SK-N-SH (cell line): ENCODE results near the gene CREB3L1. TPM values are rescaled to one million over a fixed set of nuclear protein-coding genes. Genes with fewer than 3 reads are reported as not detected.

Experiments used
- CTCF ChIA-PET: fragments of 300-600, 350-600 bp; formaldehyde crosslinking; extraction: SDS; loops from one replicate; lab custom pipeline; 2021; lab: Yijun Ruan, JAX
- POLR2A ChIA-PET: fragments of 350-600 bp; sonication (Branson Sonifier 250); formaldehyde crosslinking; extraction: SDS; loops from one replicate; lab custom pipeline; 2020; ENCODE audit warnings: antibody characterized with exemption, inconsistent platforms; lab: Yijun Ruan, JAX
- DNase-seq: peaks from one replicate; pipeline ENCODE4 v3.0.0; 2012
- H2AFZ ChIP-seq: fragments of 200-600 bp; sonication (generic); 2 replicates; pipeline ENCODE4 v1.8.1; 2016; ENCODE audit warnings: antibody characterized with exemption, mild to moderate bottlenecking, low read depth
- H3F3A ChIP-seq: fragments of 200-600 bp; sonication (generic); replicated peaks from 2 replicates; pipeline ENCODE3; 2016; ENCODE audit warnings: antibody characterized with exemption, mild to moderate bottlenecking; ENCODE audit not compliant: insufficient read depth
- H3K27ac ChIP-seq, 2 experiments: fragments of 200-500 bp in 1 of 2; fragments of 200-600 bp in 1 of 2; sonication (Bioruptor generic) in 1 of 2; sonication (generic), shearing (Covaris generic) in 1 of 2; 2 replicates each; pipeline versions ENCODE4 v1.5.1 to v1.6.1; 2014 to 2016; ENCODE audit warnings: low read depth in 2 of 2, inconsistent platforms in 1 of 2, low read length in 1 of 2, mild to moderate bottlenecking in 1 of 2, mixed read lengths in 1 of 2
- H3K27me3 ChIP-seq: fragments of 200-600 bp; sonication (generic), shearing (Covaris generic); 2 replicates; pipeline ENCODE4 v1.6.1; 2016; ENCODE audit warnings: mixed run types; ENCODE audit not compliant: insufficient read depth
- H3K36me3 ChIP-seq, 2 experiments: fragments of 200-500 bp in 1 of 2; fragments of 200-600 bp in 1 of 2; sonication (Bioruptor generic) in 1 of 2; sonication (generic) in 1 of 2; replicated peaks in 1 of 2; 2 replicates each; pipeline versions ENCODE3 to v1.5.1; 2014 to 2016; ENCODE audit warnings: low read length in 1 of 2, mild to moderate bottlenecking in 1 of 2; ENCODE audit not compliant: insufficient read depth in 2 of 2, control insufficient read depth in 1 of 2
- H3K4me1 ChIP-seq, 2 experiments: fragments of 200-500 bp in 1 of 2; fragments of 200-600 bp in 1 of 2; sonication (Bioruptor generic) in 1 of 2; sonication (generic), shearing (Covaris generic) in 1 of 2; 2 replicates each; pipeline versions ENCODE4 v1.5.1 to v1.6.1; 2014 to 2016; ENCODE audit warnings: low read depth in 1 of 2, low read length in 1 of 2, mixed run types in 1 of 2; ENCODE audit not compliant: insufficient read depth in 2 of 2, control insufficient read depth in 1 of 2
- H3K4me2 ChIP-seq: fragments of 200-600 bp; sonication (generic), shearing (Covaris generic); 2 replicates; pipeline ENCODE4 v1.6.1; 2017; ENCODE audit warnings: mixed run types
- H3K4me3 ChIP-seq, 2 experiments: fragments of 200-500 bp in 1 of 2; fragments of 200-600 bp in 1 of 2; sonication (Bioruptor generic) in 1 of 2; sonication (generic), shearing (Covaris generic) in 1 of 2; 2 replicates each; pipeline versions ENCODE4 v1.5.1 to v1.8.1; 2014 to 2016; ENCODE audit warnings: low read depth in 2 of 2, inconsistent platforms in 1 of 2, low read length in 1 of 2, mild to moderate bottlenecking in 1 of 2, mixed read lengths in 1 of 2, moderate library complexity in 1 of 2
- H3K79me2 ChIP-seq: fragments of 200-600 bp; sonication (generic); 2 replicates; pipeline ENCODE4 v1.8.1; 2017; ENCODE audit warnings: mild to moderate bottlenecking; ENCODE audit not compliant: insufficient read depth
- H3K9ac ChIP-seq: fragments of 200-600 bp; sonication (generic); 2 replicates; pipeline ENCODE4 v1.6.1; 2017; ENCODE audit warnings: mixed run types
- H3K9me2 ChIP-seq: fragments of 200-600 bp; sonication (generic); 2 replicates; pipeline ENCODE4 v1.6.1; 2017; ENCODE audit warnings: mixed run types
- H3K9me3 ChIP-seq: fragments of 200-600 bp; sonication (generic); 2 replicates; pipeline ENCODE4 v1.6.1; 2017; ENCODE audit warnings: mixed run types, mild to moderate bottlenecking, moderate library complexity
- H4K20me1 ChIP-seq: fragments of 200-600 bp; sonication (generic); 2 replicates; pipeline ENCODE4 v1.6.1; 2017; ENCODE audit warnings: mild to moderate bottlenecking, mixed run types; ENCODE audit not compliant: insufficient read depth
- ELF1 ChIP-seq: IDR thresholded peaks from 2 replicates; pipeline ENCODE4 v1.4.0; 2012
- FOSL2 ChIP-seq: IDR thresholded peaks from 2 replicates; pipeline ENCODE4 v1.4.0; 2012; ENCODE audit warnings: low read depth, mild to moderate bottlenecking, moderate library complexity, borderline replicate concordance
- FOXJ3 ChIP-seq: sonication (generic); formaldehyde crosslinking; IDR thresholded peaks from 2 replicates; pipeline ENCODE4 v1.5.1; 2020; ENCODE audit warnings: mild to moderate bottlenecking, missing genetic modification reagents
- FOXM1 ChIP-seq: IDR thresholded peaks from 2 replicates; pipeline ENCODE4 v1.4.0; 2012; ENCODE audit warnings: low read depth, mild to moderate bottlenecking
- PBX3 ChIP-seq: IDR thresholded peaks from 2 replicates; pipeline ENCODE4; 2012
- POLR2AphosphoS5 ChIP-seq: IDR thresholded peaks from 2 replicates; pipeline ENCODE4 v1.6.1; 2012; ENCODE audit warnings: low read depth, low read length
- RXRA ChIP-seq: IDR thresholded peaks from 2 replicates; pipeline ENCODE4 v1.4.0; 2012; ENCODE audit warnings: low read depth, mild to moderate bottlenecking, borderline replicate concordance
- SIN3A ChIP-seq: IDR thresholded peaks from 2 replicates; pipeline ENCODE4 v1.6.1; 2012; ENCODE audit warnings: low read depth, mild to moderate bottlenecking, low read length, moderate library complexity, borderline replicate concordance
- TAF1 ChIP-seq: IDR thresholded peaks from 2 replicates; pipeline ENCODE4 v1.6.1; 2012; ENCODE audit warnings: low read depth, mild to moderate bottlenecking, low read length, moderate library complexity, borderline replicate concordance
- YY1 ChIP-seq: IDR thresholded peaks from 2 replicates; pipeline ENCODE4 v1.4.0; 2012; ENCODE audit warnings: low read depth, mild to moderate bottlenecking
- WGBS: methylation state at CpG from one replicate; pipeline ENCODE4 v1.1.6; 2017; ENCODE audit warnings: low lambda C conversion rate; 5-methylcytosine and 5-hydroxymethylcytosine counted together
- polyA plus RNA-seq, 3 experiments: library from polyadenylated mRNA; depleted of rRNA; stranded (reverse); fragments of >200 nt; gene quantifications; 2 replicates each; pipeline ENCODE4 v1.2.3, GENCODE V29; 2012
- TF ChIP-seq, protein P1 (sequence below): IDR thresholded peaks from 2 replicates; pipeline ENCODE4 v1.6.1; 2012; ENCODE audit warnings: mild to moderate bottlenecking, low read depth, low read length, moderate library complexity

CREB3L1 gene, protein sequence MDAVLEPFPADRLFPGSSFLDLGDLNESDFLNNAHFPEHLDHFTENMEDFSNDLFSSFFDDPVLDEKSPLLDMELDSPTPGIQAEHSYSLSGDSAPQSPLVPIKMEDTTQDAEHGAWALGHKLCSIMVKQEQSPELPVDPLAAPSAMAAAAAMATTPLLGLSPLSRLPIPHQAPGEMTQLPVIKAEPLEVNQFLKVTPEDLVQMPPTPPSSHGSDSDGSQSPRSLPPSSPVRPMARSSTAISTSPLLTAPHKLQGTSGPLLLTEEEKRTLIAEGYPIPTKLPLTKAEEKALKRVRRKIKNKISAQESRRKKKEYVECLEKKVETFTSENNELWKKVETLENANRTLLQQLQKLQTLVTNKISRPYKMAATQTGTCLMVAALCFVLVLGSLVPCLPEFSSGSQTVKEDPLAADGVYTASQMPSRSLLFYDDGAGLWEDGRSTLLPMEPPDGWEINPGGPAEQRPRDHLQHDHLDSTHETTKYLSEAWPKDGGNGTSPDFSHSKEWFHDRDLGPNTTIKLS
- polyA plus RNA-seq (2012; rRNA removed), result 5.6 and 14.0 TPM in 2 replicates
- 9.9 and 13.3 TPM in 2 replicates for polyA plus RNA-seq (2012; cell fraction: cytosol; rRNA removed)
- 14.7 and 17.4 TPM in 2 replicates for polyA plus RNA-seq (2012; cell fraction: nucleus; rRNA removed)

DNA sequence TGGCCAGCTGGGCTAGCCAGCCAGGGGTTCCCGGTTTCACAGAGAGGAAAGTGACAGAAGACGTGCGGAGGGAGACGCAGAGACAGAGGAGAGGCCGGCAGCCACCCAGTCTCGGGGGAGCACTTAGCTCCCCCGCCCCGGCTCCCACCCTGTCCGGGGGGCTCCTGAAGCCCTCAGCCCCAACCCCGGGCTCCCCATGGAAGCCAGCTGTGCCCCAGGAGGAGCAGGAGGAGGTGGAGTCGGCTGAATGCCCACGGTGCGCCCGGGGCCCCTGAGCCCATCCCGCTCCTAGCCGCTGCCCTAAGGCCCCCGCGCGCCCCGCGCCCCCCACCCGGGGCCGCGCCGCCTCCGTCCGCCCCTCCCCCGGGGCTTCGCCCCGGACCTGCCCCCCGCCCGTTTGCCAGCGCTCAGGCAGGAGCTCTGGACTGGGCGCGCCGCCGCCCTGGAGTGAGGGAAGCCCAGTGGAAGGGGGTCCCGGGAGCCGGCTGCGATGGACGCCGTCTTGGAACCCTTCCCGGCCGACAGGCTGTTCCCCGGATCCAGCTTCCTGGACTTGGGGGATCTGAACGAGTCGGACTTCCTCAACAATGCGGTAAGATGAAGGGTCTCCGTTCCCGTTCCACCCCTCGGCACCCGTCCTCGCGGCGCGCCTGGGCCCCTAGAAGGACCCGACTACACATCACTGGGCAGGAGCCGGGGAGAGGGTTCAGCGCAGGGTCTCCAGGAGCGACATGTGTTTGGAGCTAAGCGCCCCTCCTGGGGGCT, at the start of gene CREB3L1:
CREB3L1 (plus strand) TSS at position 41 of the 765 bp plus-strand sequence; CDS start at position 491, 450 bp downstream.
- WGBS, result 5% methylated on average over 16 of the region's 61 CpGs
- H3K27ac ChIP-seq, result peak within 1 kb of the TSS; percentile 8 to 84; a peak in 3 of 4 replicates
- H4K20me1 ChIP-seq, result peaks cover 30% of the 10 kb centered on the region
- H3K36me3 ChIP-seq, result peaks cover 0 to 11% of the 10 kb centered on the region in 2 experiments
- peak within 1 kb of the TSS; percentile 76 to 87 for H3K4me3 ChIP-seq
- peak within 1 kb of the TSS; percentile 95 for H3K9ac ChIP-seq
- DNase-seq, result peak; percentile 79
- peaks cover 13% of the 10 kb centered on the region for H3F3A ChIP-seq
- peaks cover 54% of the 10 kb centered on the region for H3K79me2 ChIP-seq
- H3K9me2 ChIP-seq, result no peaks in the 10 kb centered on the region
- H3K27me3 ChIP-seq, result no peaks in the 10 kb centered on the region
- ChIA-PET CTCF (interaction anchor here (0.7 to 5.4 kb wide), 11 partner anchors 12 to 39 kb away, joined by 3 to 36 read pairs (median 6); no protein-coding TSS in a partner anchor), POLR2A (interaction anchor here (1.4 kb wide), 1 partner anchor 34 kb away, joined by 8 read pairs; no protein-coding TSS in a partner anchor)
- no peaks in the 10 kb centered on the region for H3K9me3 ChIP-seq
- H2AFZ ChIP-seq, result peak within 1 kb of the TSS; percentile 59; the same call in 1 of the 2 replicates
- H3K4me2 ChIP-seq, result peak within 1 kb of the TSS; percentile 88
- peaks cover 26 to 40% of the 10 kb centered on the region in 2 experiments for H3K4me1 ChIP-seq
- TF ChIP-seq TAF1 (peak; percentile 61), RXRA (no peak), PBX3 (peak; percentile 27; the same call in 1 of the 2 replicates), SIN3A (peak; percentile 67), POLR2AphosphoS5 (peak; percentile 83; the same call in 1 of the 2 replicates), FOSL2 (no peak)

GRCh38 chr11:46229230-46229629, 48.2 kb upstream of the CREB3L1 start:
- Histone ChIP-seq H3K9ac (no peak overlapping the region), H3K27ac (no peak overlapping the region), H3K79me2 (no peaks in the 10 kb centered on the region), H4K20me1 (no peaks in the 10 kb centered on the region), H3K4me2 (no peak overlapping the region), H3K27me3 (no peaks in the 10 kb centered on the region), H3K9me2 (no peaks in the 10 kb centered on the region), H3K4me3 (no peak overlapping the region), H3F3A (no peaks in the 10 kb centered on the region), H3K4me1 (no peaks in the 10 kb centered on the region), H3K9me3 (no peaks in the 10 kb centered on the region), H3K36me3 (no peaks in the 10 kb centered on the region), H2AFZ (no peak overlapping the region)
- ChIA-PET POLR2A (no interaction called here), CTCF (interaction anchor here (1.0 to 1.8 kb wide), 2 partner anchors 9 to 11 kb away, joined by 5 read pairs; no protein-coding TSS in a partner anchor)
- TF ChIP-seq YY1 (no peak), FOXJ3 (CRISPR knock-in tag) (no peak), FOXM1 (no peak), ELF1 (no peak)
- TF ChIP-seq, protein P1, sequence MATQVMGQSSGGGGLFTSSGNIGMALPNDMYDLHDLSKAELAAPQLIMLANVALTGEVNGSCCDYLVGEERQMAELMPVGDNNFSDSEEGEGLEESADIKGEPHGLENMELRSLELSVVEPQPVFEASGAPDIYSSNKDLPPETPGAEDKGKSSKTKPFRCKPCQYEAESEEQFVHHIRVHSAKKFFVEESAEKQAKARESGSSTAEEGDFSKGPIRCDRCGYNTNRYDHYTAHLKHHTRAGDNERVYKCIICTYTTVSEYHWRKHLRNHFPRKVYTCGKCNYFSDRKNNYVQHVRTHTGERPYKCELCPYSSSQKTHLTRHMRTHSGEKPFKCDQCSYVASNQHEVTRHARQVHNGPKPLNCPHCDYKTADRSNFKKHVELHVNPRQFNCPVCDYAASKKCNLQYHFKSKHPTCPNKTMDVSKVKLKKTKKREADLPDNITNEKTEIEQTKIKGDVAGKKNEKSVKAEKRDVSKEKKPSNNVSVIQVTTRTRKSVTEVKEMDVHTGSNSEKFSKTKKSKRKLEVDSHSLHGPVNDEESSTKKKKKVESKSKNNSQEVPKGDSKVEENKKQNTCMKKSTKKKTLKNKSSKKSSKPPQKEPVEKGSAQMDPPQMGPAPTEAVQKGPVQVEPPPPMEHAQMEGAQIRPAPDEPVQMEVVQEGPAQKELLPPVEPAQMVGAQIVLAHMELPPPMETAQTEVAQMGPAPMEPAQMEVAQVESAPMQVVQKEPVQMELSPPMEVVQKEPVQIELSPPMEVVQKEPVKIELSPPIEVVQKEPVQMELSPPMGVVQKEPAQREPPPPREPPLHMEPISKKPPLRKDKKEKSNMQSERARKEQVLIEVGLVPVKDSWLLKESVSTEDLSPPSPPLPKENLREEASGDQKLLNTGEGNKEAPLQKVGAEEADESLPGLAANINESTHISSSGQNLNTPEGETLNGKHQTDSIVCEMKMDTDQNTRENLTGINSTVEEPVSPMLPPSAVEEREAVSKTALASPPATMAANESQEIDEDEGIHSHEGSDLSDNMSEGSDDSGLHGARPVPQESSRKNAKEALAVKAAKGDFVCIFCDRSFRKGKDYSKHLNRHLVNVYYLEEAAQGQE, result no peak
- DNase-seq, result no peak
- 87% methylated on average over 13 of the region's 13 CpGs for WGBS
